HUES6 (cell line): ENCODE results near the gene CSNK1A1L.

Source experiments
- H3K27ac ChIP-seq: 2 replicates; pipeline ENCODE4 v1.7.0; 2013; ENCODE audit warnings: low read depth, mild to moderate bottlenecking, low read length, inconsistent platforms
- H3K27me3 ChIP-seq: 2 replicates; pipeline ENCODE4 v1.6.1; 2013; ENCODE audit warnings: low read length; ENCODE audit not compliant: control insufficient read depth, insufficient read depth
- H3K36me3 ChIP-seq: 2 replicates; pipeline ENCODE4 v1.6.1; 2013; ENCODE audit warnings: low read length; ENCODE audit not compliant: control insufficient read depth, insufficient read depth
- H3K4me1 ChIP-seq: 2 replicates; pipeline ENCODE4 v1.6.1; 2013; ENCODE audit warnings: low read length; ENCODE audit not compliant: control insufficient read depth, insufficient read depth
- H3K4me3 ChIP-seq: 2 replicates; pipeline ENCODE4 v1.5.1; 2013; ENCODE audit warnings: low read depth, low read length
- H3K9ac ChIP-seq: one replicate; pipeline ENCODE4 v1.6.1; 2013; ENCODE audit warnings: mild to moderate bottlenecking, low read length
- H3K9me3 ChIP-seq: 2 replicates; pipeline ENCODE4 v1.6.1; 2013; ENCODE audit warnings: low read depth, low read length; ENCODE audit not compliant: control insufficient read depth, insufficient read depth

Gene CSNK1A1L

DNA sequence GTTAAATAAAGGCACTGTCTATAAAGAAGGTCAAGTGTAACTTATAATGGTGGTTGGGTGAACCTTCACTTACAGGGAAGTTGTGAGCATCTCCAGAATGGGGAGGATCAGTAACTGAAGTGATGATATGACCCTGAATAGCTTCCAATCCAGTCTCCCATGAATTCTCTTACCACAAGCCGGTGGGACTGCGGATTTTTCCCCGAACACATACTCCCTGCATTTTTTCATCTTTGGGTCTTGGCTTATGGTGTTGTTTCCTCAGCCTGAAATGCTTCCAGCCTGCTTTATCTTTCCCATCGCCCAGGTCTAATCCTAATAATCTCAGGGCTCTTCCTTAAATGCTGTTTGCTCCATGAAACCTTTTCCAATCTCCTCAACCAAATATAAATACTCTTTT lies 2.0 kb upstream of the CSNK1A1L start:
- no peak overlapping the region for H3K9ac ChIP-seq
- H3K27ac ChIP-seq: no peak overlapping the region
- no peaks in the 10 kb centered on the region for H3K36me3 ChIP-seq
- no peaks in the 10 kb centered on the region for H3K27me3 ChIP-seq
- peaks cover 9% of the 10 kb centered on the region for H3K4me1 ChIP-seq
- H3K9me3 ChIP-seq: no peaks in the 10 kb centered on the region
- no peak overlapping the region for H3K4me3 ChIP-seq

- H3K27me3 ChIP-seq: no peaks in the 10 kb centered on the region
Measured at GRCh38 chr13:37106642-37107041, 1.2 kb upstream of the CSNK1A1L start.

GRCh38 chr13:37102896-37103295 lies 2.6 kb downstream of the CSNK1A1L start:
- H3K9me3 ChIP-seq: no peaks in the 10 kb centered on the region
- H3K4me3 ChIP-seq: no peak overlapping the region
- H3K4me1 ChIP-seq: peaks cover 9% of the 10 kb centered on the region
- no peak overlapping the region for H3K9ac ChIP-seq
- H3K27ac ChIP-seq: no peak overlapping the region
- H3K27me3 ChIP-seq: no peaks in the 10 kb centered on the region
- no peaks in the 10 kb centered on the region for H3K36me3 ChIP-seq

More at GRCh38 chr13:37106642-37107041, 1.2 kb upstream of the CSNK1A1L start:
- Histone ChIP-seq H3K4me3 (no peak overlapping the region), H3K4me1 (peaks cover 9% of the 10 kb centered on the region), H3K9me3 (no peaks in the 10 kb centered on the region), H3K36me3 (no peaks in the 10 kb centered on the region), H3K9ac (no peak overlapping the region), H3K27ac (peak overlapping the region; percentile 8; the same call in 1 of the 2 replicates)

- H3K4me3 ChIP-seq: no peak overlapping the region
- no peaks in the 10 kb centered on the region for H3K9me3 ChIP-seq
- no peak overlapping the region for H3K9ac ChIP-seq
- no peaks in the 10 kb centered on the region for H3K27me3 ChIP-seq
- peaks cover under 1% of the 10 kb centered on the region; the same call in 1 of the 2 replicates for H3K4me1 ChIP-seq
- H3K36me3 ChIP-seq: no peaks in the 10 kb centered on the region
- H3K27ac ChIP-seq: no peak overlapping the region
Measured at GRCh38 chr13:37101201-37101600, 4.3 kb downstream of the CSNK1A1L start.

GRCh38 chr13:37100731-37101130 lies 4.7 kb downstream of the CSNK1A1L start:
- no peak overlapping the region for H3K9ac ChIP-seq
- no peak overlapping the region for H3K27ac ChIP-seq
- no peaks in the 10 kb centered on the region for H3K27me3 ChIP-seq
- H3K4me1 ChIP-seq: no peaks in the 10 kb centered on the region
- H3K4me3 ChIP-seq: no peak overlapping the region
- no peaks in the 10 kb centered on the region for H3K9me3 ChIP-seq
- no peaks in the 10 kb centered on the region for H3K36me3 ChIP-seq

- Histone ChIP-seq H3K4me1 (no peaks in the 10 kb centered on the region), H3K27me3 (no peaks in the 10 kb centered on the region), H3K27ac (no peak overlapping the region), H3K9me3 (no peaks in the 10 kb centered on the region), H3K9ac (no peak overlapping the region), H3K4me3 (no peak overlapping the region), H3K36me3 (no peaks in the 10 kb centered on the region)
Measured at GRCh38 chr13:37097076-37097475, 8.4 kb downstream of the CSNK1A1L start.

DNA sequence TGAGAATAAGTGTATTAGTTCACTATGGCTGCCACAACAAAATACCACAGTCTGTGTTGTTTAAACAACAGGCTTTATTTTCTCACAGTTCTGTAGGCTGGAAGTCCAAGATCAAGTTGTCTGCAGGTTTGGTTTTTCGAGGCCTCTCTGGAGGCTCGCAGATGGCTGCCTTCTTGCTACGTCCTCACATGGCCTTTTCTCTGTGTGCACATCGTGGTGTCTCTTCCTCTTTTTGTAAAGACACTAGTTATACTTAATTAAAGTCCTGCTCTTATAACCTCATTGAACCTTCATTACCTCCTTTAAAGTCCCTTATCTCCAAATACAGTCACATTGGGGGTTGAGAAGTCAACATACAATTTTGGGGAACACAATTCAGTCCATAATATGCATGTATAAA lies 10.6 kb downstream of the CSNK1A1L start:
- H3K9ac ChIP-seq: no peak overlapping the region
- H3K27me3 ChIP-seq: no peaks in the 10 kb centered on the region
- H3K4me3 ChIP-seq: no peak overlapping the region
- no peak overlapping the region for H3K27ac ChIP-seq
- no peaks in the 10 kb centered on the region for H3K4me1 ChIP-seq
- H3K36me3 ChIP-seq: no peaks in the 10 kb centered on the region
- no peaks in the 10 kb centered on the region for H3K9me3 ChIP-seq

- Histone ChIP-seq H3K9ac (no peak overlapping the region), H3K27ac (no peak overlapping the region), H3K4me1 (no peaks in the 10 kb centered on the region), H3K36me3 (no peaks in the 10 kb centered on the region), H3K4me3 (no peak overlapping the region), H3K9me3 (no peaks in the 10 kb centered on the region), H3K27me3 (no peaks in the 10 kb centered on the region)
Measured at GRCh38 chr13:37094099-37094498, 11.4 kb downstream of the CSNK1A1L start.

GRCh38 chr13:37091835-37092234 lies 13.6 kb downstream of the CSNK1A1L start:
- H3K9me3 ChIP-seq: no peaks in the 10 kb centered on the region
- H3K9ac ChIP-seq: no peak overlapping the region
- H3K36me3 ChIP-seq: no peaks in the 10 kb centered on the region
- H3K27me3 ChIP-seq: no peaks in the 10 kb centered on the region
- H3K4me3 ChIP-seq: no peak overlapping the region
- no peaks in the 10 kb centered on the region for H3K4me1 ChIP-seq
- H3K27ac ChIP-seq: no peak overlapping the region

GRCh38 chr13:37090912-37091311 lies 14.6 kb downstream of the CSNK1A1L start:
- Histone ChIP-seq H3K9ac (no peak overlapping the region), H3K4me1 (no peaks in the 10 kb centered on the region), H3K9me3 (no peaks in the 10 kb centered on the region), H3K27me3 (no peaks in the 10 kb centered on the region), H3K36me3 (no peaks in the 10 kb centered on the region), H3K27ac (no peak overlapping the region), H3K4me3 (no peak overlapping the region)

DNA sequence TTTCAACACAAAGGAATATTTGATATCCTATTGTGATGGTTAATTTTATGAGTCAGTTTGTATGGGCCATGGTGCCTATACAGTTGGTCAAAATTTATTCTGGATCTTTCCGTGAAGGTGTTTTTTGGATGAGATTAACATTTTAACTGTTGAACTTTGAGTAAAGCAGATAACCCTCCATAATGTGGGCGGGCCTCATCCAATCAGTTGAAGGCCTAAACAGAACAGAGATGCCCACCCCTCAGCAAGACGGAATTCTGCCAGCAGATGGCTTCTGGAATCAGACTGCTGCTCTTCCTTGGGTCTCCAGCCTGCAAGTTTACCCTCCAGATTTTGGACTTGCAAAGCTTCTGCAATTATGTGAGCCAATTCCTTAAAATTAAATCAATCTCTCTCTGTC lies 16.0 kb downstream of the CSNK1A1L start:
- Histone ChIP-seq H3K4me3 (no peak overlapping the region), H3K9me3 (no peaks in the 10 kb centered on the region)

GRCh38 chr13:37087486-37087885 lies 18.0 kb downstream of the CSNK1A1L start:
- H3K9ac ChIP-seq: no peak overlapping the region
- no peaks in the 10 kb centered on the region for H3K4me1 ChIP-seq
- no peaks in the 10 kb centered on the region for H3K36me3 ChIP-seq
- H3K4me3 ChIP-seq: no peak overlapping the region
- no peaks in the 10 kb centered on the region for H3K27me3 ChIP-seq
- H3K27ac ChIP-seq: no peak overlapping the region
- H3K9me3 ChIP-seq: no peaks in the 10 kb centered on the region

More for the DNA sequence above, 16.0 kb downstream of the CSNK1A1L start:
- Histone ChIP-seq H3K9ac (no peak overlapping the region), H3K36me3 (no peaks in the 10 kb centered on the region), H3K27ac (no peak overlapping the region), H3K4me1 (no peaks in the 10 kb centered on the region), H3K27me3 (no peaks in the 10 kb centered on the region)
